ENCODE results near the gene C5.
"Not testable (repeated sequence)": the region's sequence is repeated elsewhere in the genome, so short reads cannot be mapped to it uniquely, and the experiment has no call there.

C5 gene

GRCh38 chr9:120977321-120977720, 72.8 kb downstream of the C5 start:
- no peak for DNase-seq

GRCh38 chr9:120974921-120975320, 75.2 kb downstream of the C5 start:
- no peak for DNase-seq

GRCh38 chr9:120974181-120974580, 75.9 kb downstream of the C5 start:
- no peak for DNase-seq

DNA sequence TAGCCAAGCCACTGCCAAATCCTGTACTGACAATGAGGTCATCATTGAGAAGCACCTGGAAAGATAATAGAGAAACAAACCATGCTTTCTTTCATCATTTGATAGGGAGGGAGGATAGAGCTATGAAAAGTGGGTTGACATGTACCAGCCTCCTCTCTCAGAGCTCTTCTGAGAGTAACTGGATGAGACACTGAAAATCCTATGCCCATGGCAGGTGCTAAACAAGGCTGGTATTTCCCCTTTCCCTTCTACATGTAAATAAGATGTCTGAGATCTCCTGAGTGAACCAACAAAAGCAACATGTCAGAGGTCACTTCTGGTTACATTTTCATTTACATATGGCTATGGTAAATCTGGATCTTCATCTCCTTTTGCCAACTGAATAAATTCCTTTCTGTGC, 78.1 kb downstream of the C5 start:
- DNase-seq: no peak

DNA sequence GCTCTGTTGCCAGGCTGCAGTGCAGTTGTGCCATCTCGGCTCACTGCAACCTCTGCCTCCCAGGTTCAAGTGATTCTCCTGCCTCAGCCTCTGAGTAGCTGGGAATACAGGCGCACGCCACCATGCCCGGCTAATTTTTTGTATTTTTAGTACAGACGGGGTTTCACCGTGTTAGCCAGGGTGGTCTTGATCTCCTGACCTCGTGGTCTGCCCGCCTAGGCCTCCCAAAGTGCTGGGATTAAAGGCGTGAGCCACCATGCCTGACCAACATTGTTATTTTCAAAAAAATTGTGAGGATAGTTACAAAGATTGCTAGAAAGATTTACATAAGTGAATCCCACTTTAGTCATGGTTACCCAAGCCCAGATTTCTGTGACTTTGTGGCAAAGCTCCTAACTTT, 78.6 kb downstream of the C5 start:
- DNase-seq: not testable (repeated sequence)

DNA sequence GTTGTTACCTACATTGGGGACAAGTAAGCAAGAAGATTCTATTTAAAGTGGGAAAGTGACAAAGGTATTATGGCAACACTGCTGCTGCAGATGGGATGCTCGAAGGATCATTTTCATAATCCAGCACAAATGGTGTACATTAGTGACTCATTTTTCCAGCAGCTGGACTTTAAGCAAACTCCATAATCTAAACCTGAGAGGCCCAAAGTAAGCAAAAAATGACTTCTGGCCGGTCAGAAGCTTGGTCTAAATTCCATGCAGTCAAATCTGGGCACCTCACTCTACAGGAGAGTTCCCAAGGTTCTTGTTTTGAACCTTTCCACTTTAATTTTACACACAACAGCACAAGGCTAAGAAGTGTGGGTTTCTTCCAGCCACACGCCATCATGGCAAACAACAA, 79.8 kb downstream of the C5 start:
- DNase-seq: no peak

DNA sequence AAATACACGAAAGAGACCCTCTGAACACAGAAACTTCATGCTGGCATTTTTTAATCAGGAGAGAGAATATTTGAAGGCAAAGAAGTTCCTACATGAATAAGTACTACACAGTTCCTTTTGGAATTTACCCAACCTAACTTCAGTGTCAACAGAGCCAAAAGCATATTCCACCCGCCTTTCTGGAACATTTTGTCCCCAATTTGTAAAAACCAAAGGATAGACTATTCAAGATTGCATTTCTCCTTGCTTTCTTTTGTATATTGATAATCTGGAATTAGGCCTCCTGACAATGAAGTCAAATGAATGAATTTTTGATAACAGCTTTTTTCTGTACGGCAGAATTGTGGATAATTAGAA, 84.1 kb downstream of the C5 start:
- DNase-seq: no peak

GRCh38 chr9:120965344-120966012, 84.6 kb downstream of the C5 start:
- no peak for DNase-seq

- DNase-seq: no peak
Measured at GRCh38 chr9:120961936-120962335, 88.1 kb downstream of the C5 start.

GRCh38 chr9:120960001-120960400, 90.1 kb downstream of the C5 start:
- DNase-seq: no peak

DNA sequence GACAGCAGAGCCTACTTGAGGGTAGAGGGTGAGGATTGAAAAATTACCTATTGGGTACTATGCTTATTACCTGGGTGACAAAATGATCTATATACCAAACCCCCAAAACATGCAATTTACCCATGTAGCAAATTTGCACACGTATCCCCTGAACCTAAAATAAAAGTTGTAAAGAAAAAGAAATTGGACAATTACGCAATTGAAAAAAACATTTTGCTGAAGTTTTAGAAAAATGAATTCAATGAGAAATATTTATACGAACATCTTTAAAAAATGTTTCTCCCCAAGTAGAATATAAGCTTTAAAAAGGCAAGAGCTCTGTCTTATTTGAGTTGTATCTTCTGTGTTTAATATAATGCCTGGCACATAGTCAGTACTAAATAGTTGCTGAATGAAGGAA, 93.2 kb downstream of the C5 start:
- no peak for DNase-seq

DNA sequence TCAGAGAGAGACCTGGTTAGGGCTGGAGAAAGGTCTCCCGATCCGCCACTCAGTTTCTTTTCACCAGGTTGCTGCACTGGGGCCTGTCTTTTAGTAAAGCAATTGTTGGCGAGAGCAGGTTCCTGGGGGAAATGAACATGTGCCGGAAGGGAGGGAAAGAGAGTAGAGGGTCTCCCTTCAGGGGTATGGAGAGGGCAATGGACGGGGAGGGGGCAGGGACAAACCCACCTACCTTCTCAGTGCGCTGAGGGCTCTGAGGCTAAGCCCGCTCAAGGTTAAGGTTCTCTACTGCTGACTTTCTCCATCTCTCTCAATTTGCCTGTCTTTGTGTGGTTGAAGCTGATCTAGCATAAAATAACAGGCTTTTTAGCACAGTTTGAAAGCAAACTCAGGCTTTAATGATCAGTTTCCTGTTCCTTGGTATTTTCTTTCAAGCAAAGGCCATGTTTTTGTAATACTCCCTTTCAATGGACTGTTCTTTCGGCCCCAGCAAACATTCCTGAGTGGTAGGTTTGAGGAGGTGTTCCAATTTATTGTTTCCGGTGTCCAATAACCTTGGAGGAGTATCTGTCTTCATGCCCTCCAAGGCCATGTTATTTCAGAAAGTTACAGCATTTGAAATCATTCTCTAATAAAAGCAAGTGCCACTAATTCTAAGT, 98.0 kb downstream of the C5 start:
- no peak for DNase-seq

DNA sequence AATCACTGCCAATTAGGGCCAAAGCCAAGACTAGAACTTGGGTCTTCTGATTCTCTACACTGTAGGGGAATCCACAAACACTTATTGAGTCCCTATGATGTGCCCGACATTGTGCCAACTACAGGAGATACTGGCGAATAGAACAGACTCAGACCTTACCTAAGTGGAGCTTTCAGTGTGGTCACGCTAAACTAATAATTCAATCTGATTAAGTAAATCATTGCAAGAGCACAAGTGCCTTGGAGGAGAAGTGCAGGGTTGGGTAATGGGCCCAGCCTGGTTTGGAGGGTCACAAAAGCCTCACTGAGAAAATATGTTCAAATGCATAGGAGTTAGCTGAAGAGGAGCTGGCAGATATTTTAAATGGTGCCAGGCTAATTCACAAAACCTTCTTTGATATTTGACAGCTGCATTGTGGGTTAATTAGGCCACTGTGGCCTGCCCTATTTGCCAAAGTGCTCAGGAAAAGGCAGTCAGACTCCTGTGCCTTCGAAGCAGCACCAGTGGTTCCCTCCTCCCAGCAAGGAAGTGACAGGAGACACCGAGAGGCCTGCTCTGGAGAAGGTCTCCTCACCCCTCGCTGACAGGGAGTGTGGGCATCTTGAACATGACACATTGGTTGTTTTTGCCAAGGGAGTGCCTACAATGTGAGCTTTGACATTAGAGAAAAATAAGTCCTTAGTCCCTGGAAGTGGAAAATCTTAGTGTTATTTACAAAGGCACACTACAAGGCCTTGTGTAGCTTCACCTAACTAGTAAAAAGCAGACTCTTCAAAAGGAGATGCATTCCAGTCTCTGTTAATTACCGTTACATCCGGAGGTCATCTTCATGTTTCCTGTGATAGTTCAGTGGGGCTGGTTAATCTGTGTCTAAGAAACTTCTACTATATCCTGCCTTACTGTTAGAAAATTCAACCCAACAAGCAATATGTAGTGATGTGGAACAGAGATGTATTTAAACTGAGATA, 99.4 kb downstream of the C5 start:
- DNase-seq: no peak

DNA sequence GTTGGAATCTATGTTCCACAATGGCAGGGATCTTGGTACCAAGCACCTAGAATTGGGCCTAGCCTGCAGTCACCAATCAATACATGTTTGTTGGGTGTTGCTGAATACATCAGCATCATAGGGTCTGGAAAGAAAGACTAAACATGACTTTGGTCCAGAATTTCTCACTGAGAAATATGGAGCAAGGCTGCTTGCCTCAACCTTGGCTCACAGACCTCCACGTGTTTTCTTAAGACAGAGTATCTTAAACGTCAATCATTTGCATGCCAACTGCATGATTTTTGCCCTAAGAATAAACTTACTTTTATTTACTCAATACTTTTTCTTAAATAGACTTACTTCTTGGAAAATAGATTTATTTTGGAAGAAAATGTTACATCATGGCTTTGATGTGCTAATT, 100.8 kb downstream of the C5 start:
- DNase-seq: no peak

GRCh38 chr9:120948824-120949223, 101.3 kb downstream of the C5 start:
- no peak for DNase-seq

GRCh38 chr9:120947222-120947621, 102.9 kb downstream of the C5 start:
- no peak for DNase-seq

- no peak for DNase-seq
Measured at GRCh38 chr9:120946259-120946658, 103.8 kb downstream of the C5 start.

DNA sequence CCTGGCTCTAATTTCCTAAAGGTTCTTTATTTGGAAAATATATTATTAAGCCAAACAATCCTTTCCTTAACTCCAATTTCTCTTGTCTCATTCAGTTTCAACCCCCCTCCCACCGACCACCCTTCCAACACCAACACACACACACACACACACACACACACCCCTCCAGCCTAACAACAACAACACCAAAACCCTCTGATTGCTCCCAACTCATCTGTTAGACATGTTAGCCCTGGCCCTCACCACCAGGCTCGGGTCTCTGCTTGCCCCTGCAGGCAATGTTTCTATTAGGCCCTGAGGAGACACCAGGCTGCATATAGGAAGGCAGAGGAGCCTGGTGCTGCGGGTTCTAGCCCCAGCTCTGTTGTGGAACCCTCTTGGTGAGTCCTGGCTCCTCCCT, 105.1 kb downstream of the C5 start:
- no peak for DNase-seq

GRCh38 chr9:120944434-120944843, 105.6 kb downstream of the C5 start:
- no peak for DNase-seq

GRCh38 chr9:120942186-120943001, 107.7 kb downstream of the C5 start:
- no peak for DNase-seq

- DNase-seq: no peak
Measured at GRCh38 chr9:120941046-120941770, 108.9 kb downstream of the C5 start.

- DNase-seq: no peak
Measured at GRCh38 chr9:120940573-120940972, 109.5 kb downstream of the C5 start.
